CD4-positive, CD25-positive, alpha-beta regulatory T cell (primary cell): Measurements from ENCODE around the gene SCAPER. TPM values are rescaled to one million over a fixed set of nuclear protein-coding genes. Genes with fewer than 3 reads are reported as not detected.
"Not testable (repeated sequence)": the region's sequence is repeated elsewhere in the genome, so short reads cannot be mapped to it uniquely, and the experiment has no call there.

Experiments
- ATAC-seq, 2 donors: fragments of 150-1000 bp; cut with Tn5 transposase; one replicate each; pipeline ENCODE4 v1.10.0; 2021; ENCODE audit warnings: low read depth in 2 of 2, moderate number of reproducible peaks in 2 of 2, moderate library complexity in 1 of 2
- DNase-seq, 3 donors: peaks; one replicate each; pipeline versions ENCODE4 v3.0.0 to v3.0.0-alpha.2; 2012 to 2022; ENCODE audit warnings: mixed read lengths in 1 of 3
- H3K27ac ChIP-seq: one replicate; pipeline ENCODE4 v1.7.0; 2013; ENCODE audit warnings: mild to moderate bottlenecking, low read length; ENCODE audit not compliant: insufficient read depth, poor library complexity, severe bottlenecking
- H3K27me3 ChIP-seq: one replicate; pipeline ENCODE4 v1.7.0; 2013; ENCODE audit warnings: low read length; ENCODE audit not compliant: control insufficient read depth, insufficient read depth
- H3K36me3 ChIP-seq: one replicate; pipeline ENCODE4 v1.7.0; 2013; ENCODE audit warnings: mild to moderate bottlenecking, low read length, moderate library complexity; ENCODE audit not compliant: control insufficient read depth, insufficient read depth
- H3K4me1 ChIP-seq: 2 replicates; pipeline ENCODE4 v1.7.0; 2013; ENCODE audit warnings: mild to moderate bottlenecking, low read length; ENCODE audit not compliant: insufficient read depth, control insufficient read depth, poor library complexity, severe bottlenecking
- H3K4me3 ChIP-seq: one replicate; pipeline ENCODE4 v1.7.0; 2013; ENCODE audit warnings: low read depth, mild to moderate bottlenecking, low read length, moderate library complexity
- H3K9me3 ChIP-seq, 2 experiments: 1 replicate in 1 of 2; 2 replicates in 1 of 2; pipeline ENCODE4 v1.7.0; 2013; ENCODE audit warnings: low read length in 2 of 2, mild to moderate bottlenecking in 1 of 2, moderate library complexity in 1 of 2; ENCODE audit not compliant: control insufficient read depth in 2 of 2
- H3K27ac Mint-ChIP-seq, 3 donors: one replicate each; pipeline ENCODE4 v1.8.0; 2020 to 2022; ENCODE audit warnings: mild to moderate bottlenecking in 3 of 3, mixed read lengths in 3 of 3, moderate library complexity in 2 of 3
- H3K27me3 Mint-ChIP-seq: one replicate; pipeline ENCODE4 v1.8.0; 2022; ENCODE audit warnings: mild to moderate bottlenecking, mixed read lengths
- H3K36me3 Mint-ChIP-seq: one replicate; pipeline ENCODE4 v1.8.0; 2020; ENCODE audit warnings: mixed read lengths
- H3K4me1 Mint-ChIP-seq, 4 donors: one replicate each; pipeline ENCODE4 v1.8.0; 2020 to 2022; ENCODE audit warnings: mixed read lengths in 4 of 4, mild to moderate bottlenecking in 1 of 4
- H3K4me3 Mint-ChIP-seq, 4 donors: one replicate each; pipeline ENCODE4 v1.8.0; 2020 to 2022; ENCODE audit warnings: mild to moderate bottlenecking in 4 of 4, mixed read lengths in 4 of 4, moderate library complexity in 3 of 4
- H3K9me3 Mint-ChIP-seq, 7 donors: one replicate each; pipeline ENCODE4 v1.8.0; 2020 to 2022; ENCODE audit warnings: mixed read lengths in 7 of 7, mild to moderate bottlenecking in 3 of 7, moderate library complexity in 2 of 7
- polyA plus RNA-seq, 4 donors: library from polyadenylated mRNA; unstranded; fragments of 300-500 nt; fragmentation: Illumina TruSeq; gene quantifications; one replicate each; pipeline ENCODE4 v1.2.3, GENCODE V29; 2021
- total RNA-seq: library from RNA; stranded (reverse); gene quantifications from one replicate; pipeline ENCODE4 v1.2.3, GENCODE V29; 2022

Gene SCAPER
- total and polyA plus RNA-seq, 5 donors from 2014 or later, result 13.2 to 38.1 (median 14.5) TPM

GRCh38 chr15:76905855-76906254 lies 715 bp upstream of the SCAPER start:
- Histone ChIP-seq H3K27ac (peak overlapping the region; percentile 76), H3K4me3 (peak overlapping the region; percentile 85), H3K27me3 (no peaks in the 10 kb centered on the region), H3K9me3 (no peaks in the 10 kb centered on the region), H3K4me1 (peaks cover 20% of the 10 kb centered on the region), H3K36me3 (no peaks in the 10 kb centered on the region)
- H3K4me3 Mint-ChIP-seq, result peak overlapping the region; percentile 93 to 98 (median 94)
- H3K9me3 Mint-ChIP-seq, result no peaks in the 10 kb centered on the region
- ATAC-seq (no peak), DNase-seq (no peak)
- H3K36me3 Mint-ChIP-seq, result peaks cover 5% of the 10 kb centered on the region
- peaks cover 14 to 37% (median 25%) of the 10 kb centered on the region in 4 donors for H3K4me1 Mint-ChIP-seq
- peaks cover 5% of the 10 kb centered on the region for H3K27me3 Mint-ChIP-seq
- H3K27ac Mint-ChIP-seq, result peak overlapping the region; percentile 52 to 96 (median 95)

- Mint-ChIP-seq H3K4me1 (peaks cover 17 to 41% (median 25%) of the 10 kb centered on the region in 4 donors), H3K27ac (peak overlapping the region; percentile 94 to 96 (median 95)), H3K36me3 (peaks cover 7% of the 10 kb centered on the region), H3K4me3 (peak overlapping the region; percentile 93 to 98 (median 94)), H3K9me3 (peaks cover 0 to 2% (median 0%) of the 10 kb centered on the region in 7 donors), H3K27me3 (peaks cover 5% of the 10 kb centered on the region)
- DNase-seq (peak; percentile 2 to 41 (median 15)), ATAC-seq (no peak)
- no peaks in the 10 kb centered on the region for H3K36me3 ChIP-seq
- no peaks in the 10 kb centered on the region for H3K27me3 ChIP-seq
- H3K9me3 ChIP-seq, result no peaks in the 10 kb centered on the region
- peak overlapping the region; percentile 76 for H3K27ac ChIP-seq
- H3K4me3 ChIP-seq, result peak overlapping the region; percentile 69
- H3K4me1 ChIP-seq, result peaks cover 20% of the 10 kb centered on the region
These were observed 603 bp downstream of the SCAPER start for GRCh38 chr15:76904461-76905012.

GRCh38 chr15:76903251-76903681 lies 1.9 kb downstream of the SCAPER start:
- peaks cover 5% of the 10 kb centered on the region for H3K27me3 Mint-ChIP-seq
- peak; percentile 28 to 38 for ATAC-seq
- peaks cover 20 to 44% (median 27%) of the 10 kb centered on the region in 4 donors for H3K4me1 Mint-ChIP-seq
- H3K4me3 Mint-ChIP-seq, result peak overlapping the region; percentile 93 to 98 (median 94)
- peaks cover 0 to 2% (median 0%) of the 10 kb centered on the region in 7 donors for H3K9me3 Mint-ChIP-seq
- H3K9me3 ChIP-seq, result no peaks in the 10 kb centered on the region
- peak overlapping the region; percentile 13 for H3K4me3 ChIP-seq
- H3K36me3 ChIP-seq, result no peaks in the 10 kb centered on the region
- H3K27ac Mint-ChIP-seq, result peak overlapping the region; percentile 14 to 96 (median 95)
- H3K27ac ChIP-seq, result peak overlapping the region; percentile 76
- H3K36me3 Mint-ChIP-seq, result peaks cover 12% of the 10 kb centered on the region
- H3K27me3 ChIP-seq, result no peaks in the 10 kb centered on the region
- DNase-seq, result peak in 2 of 3 donors; percentile 18 to 53
- H3K4me1 ChIP-seq, result peaks cover 20% of the 10 kb centered on the region

- Mint-ChIP-seq H3K27me3 (peaks cover 5% of the 10 kb centered on the region), H3K36me3 (peaks cover 12% of the 10 kb centered on the region), H3K4me1 (peaks cover 21 to 48% (median 27%) of the 10 kb centered on the region in 4 donors), H3K4me3 (no peak overlapping the region), H3K27ac (peak overlapping the region in 1 of 3 donors; percentile 29), H3K9me3 (peaks cover 0 to 2% (median 0%) of the 10 kb centered on the region in 7 donors)
- H3K9me3 ChIP-seq, result no peaks in the 10 kb centered on the region
- H3K4me1 ChIP-seq, result peaks cover 20% of the 10 kb centered on the region
- H3K27me3 ChIP-seq, result no peaks in the 10 kb centered on the region
- no peak overlapping the region for H3K4me3 ChIP-seq
- H3K27ac ChIP-seq, result no peak overlapping the region
- no peaks in the 10 kb centered on the region for H3K36me3 ChIP-seq
- no peak for ATAC-seq
- DNase-seq, result no peak
These were observed 3.2 kb downstream of the SCAPER start for GRCh38 chr15:76901965-76902364.

GRCh38 chr15:76899931-76900310 lies 5.2 kb downstream of the SCAPER start:
- H3K4me3 Mint-ChIP-seq, result not testable (repeated sequence)

GRCh38 chr15:76899176-76899930 lies 5.8 kb downstream of the SCAPER start:
- H3K4me3 Mint-ChIP-seq, H3K27ac ChIP-seq, H3K36me3 ChIP-seq, H3K27me3 ChIP-seq, H3K4me3 ChIP-seq, H3K27me3 Mint-ChIP-seq, ATAC-seq, H3K9me3 Mint-ChIP-seq, H3K9me3 ChIP-seq, DNase-seq, H3K27ac Mint-ChIP-seq, H3K4me1 ChIP-seq: not testable (repeated sequence)
- Mint-ChIP-seq H3K4me1 (peaks cover 25 to 47% (median 31%) of the 10 kb centered on the region in 4 donors), H3K36me3 (peaks cover 18% of the 10 kb centered on the region)

More at GRCh38 chr15:76899931-76900310, 5.2 kb downstream of the SCAPER start:
- not testable (repeated sequence) for H3K27me3 ChIP-seq, H3K27me3 Mint-ChIP-seq, H3K27ac Mint-ChIP-seq, H3K9me3 Mint-ChIP-seq, DNase-seq, H3K4me3 ChIP-seq, H3K27ac ChIP-seq, H3K36me3 ChIP-seq, ATAC-seq, H3K9me3 ChIP-seq
- H3K4me1 ChIP-seq, result peaks cover 12% of the 10 kb centered on the region
- peaks cover 22 to 46% (median 25%) of the 10 kb centered on the region in 4 donors for H3K4me1 Mint-ChIP-seq
- peaks cover 18% of the 10 kb centered on the region for H3K36me3 Mint-ChIP-seq

GRCh38 chr15:76898102-76898501 lies 7.0 kb downstream of the SCAPER start:
- H3K4me3 ChIP-seq, result no peak overlapping the region
- Mint-ChIP-seq H3K4me3 (peak overlapping the region in 1 of 4 donors; percentile 73), H3K27ac (no peak overlapping the region), H3K9me3 (peaks cover 0 to 3% (median 0%) of the 10 kb centered on the region in 7 donors), H3K4me1 (peaks cover 21 to 37% (median 27%) of the 10 kb centered on the region in 4 donors), H3K27me3 (no peaks in the 10 kb centered on the region), H3K36me3 (peaks cover 28% of the 10 kb centered on the region)
- no peaks in the 10 kb centered on the region for H3K9me3 ChIP-seq
- DNase-seq (no peak), ATAC-seq (no peak)
- no peak overlapping the region for H3K27ac ChIP-seq
- peaks cover 2% of the 10 kb centered on the region for H3K36me3 ChIP-seq
- H3K27me3 ChIP-seq, result no peaks in the 10 kb centered on the region
- H3K4me1 ChIP-seq, result no peaks in the 10 kb centered on the region
